GM19023 (cell line): ENCODE results near the gene MAPK10.

Experiments used
- ATAC-seq: cut with Tn5 transposase; IDR thresholded peaks from one replicate; pipeline ENCODE4 v1.9.1; 2021; ENCODE audit warnings: mild to moderate bottlenecking, moderate library complexity; ENCODE audit not compliant: unreplicated experiment

The MAPK10 gene

GRCh38 chr4:86359944-86360478, at the start of gene MAPK10:
Gene MAPK10, minus strand, starts transcription at chr4:86360053.
- ATAC-seq = peak; percentile 96

DNA sequence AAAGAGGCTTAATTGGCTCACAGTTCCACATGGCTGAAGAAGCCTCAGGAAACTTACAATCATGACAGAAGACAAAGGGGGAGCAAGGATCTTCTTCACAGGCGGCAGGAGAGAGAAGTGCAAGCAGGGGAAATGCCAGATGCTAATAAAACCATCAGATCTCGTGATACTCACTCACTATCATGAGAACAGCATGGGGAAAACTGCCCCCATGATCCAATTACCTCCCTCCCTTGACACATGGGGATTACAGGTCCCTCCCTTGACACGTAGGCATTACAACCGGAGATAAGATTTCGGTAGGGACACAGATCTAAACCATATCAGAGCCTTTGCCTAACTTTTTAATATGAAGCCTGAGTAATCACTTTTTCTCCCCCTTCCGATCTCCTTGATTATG, 43.7 kb upstream of the MAPK10 start:
- ATAC-seq = no peak

GRCh38 chr4:86401826-86402225, 42.0 kb upstream of the MAPK10 start:
- no peak for ATAC-seq

- ATAC-seq = no peak
Measured at GRCh38 chr4:86400216-86400615, 40.4 kb upstream of the MAPK10 start.

GRCh38 chr4:86398187-86398586, 38.3 kb upstream of the MAPK10 start:
- no peak for ATAC-seq

DNA sequence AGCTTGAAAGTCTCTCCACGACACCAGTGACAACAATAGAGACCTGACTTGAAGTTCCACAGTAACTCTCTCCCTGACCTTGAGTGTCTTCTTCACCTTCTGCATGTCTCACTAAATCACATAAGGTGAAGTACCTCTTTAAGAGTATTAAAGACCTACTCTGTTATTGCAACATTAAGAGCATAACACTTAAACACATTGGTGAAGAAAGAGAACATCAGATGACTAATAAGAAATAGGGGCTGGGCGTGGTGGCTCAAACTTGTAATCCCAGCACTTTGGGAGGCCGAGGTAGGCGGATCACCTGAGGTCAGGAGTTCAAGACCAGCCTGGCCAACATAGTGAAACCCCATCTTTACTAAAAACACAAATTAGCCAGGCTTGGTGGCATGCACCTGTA, 33.9 kb upstream of the MAPK10 start:
- ATAC-seq = no peak

DNA sequence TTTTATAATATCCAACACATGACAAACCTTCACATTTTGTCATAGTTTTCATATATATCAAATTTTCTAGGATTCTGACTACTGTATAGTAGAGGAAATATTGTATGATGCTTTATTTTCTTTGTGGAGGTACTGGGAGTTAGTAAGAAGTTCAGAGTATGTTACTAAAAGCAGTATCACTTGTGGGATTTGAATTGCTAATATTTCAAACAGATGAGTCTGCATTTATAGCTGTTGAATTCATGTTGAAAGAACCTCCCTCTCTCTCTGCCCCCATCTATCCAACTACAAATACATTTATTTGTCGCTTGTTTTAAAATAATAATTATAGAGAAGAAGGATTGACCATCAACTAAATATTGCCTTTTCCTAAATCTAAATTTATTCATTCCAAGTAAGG, 29.8 kb upstream of the MAPK10 start:
- ATAC-seq = no peak

GRCh38 chr4:86388252-86388651, 28.4 kb upstream of the MAPK10 start:
- ATAC-seq = no peak

DNA sequence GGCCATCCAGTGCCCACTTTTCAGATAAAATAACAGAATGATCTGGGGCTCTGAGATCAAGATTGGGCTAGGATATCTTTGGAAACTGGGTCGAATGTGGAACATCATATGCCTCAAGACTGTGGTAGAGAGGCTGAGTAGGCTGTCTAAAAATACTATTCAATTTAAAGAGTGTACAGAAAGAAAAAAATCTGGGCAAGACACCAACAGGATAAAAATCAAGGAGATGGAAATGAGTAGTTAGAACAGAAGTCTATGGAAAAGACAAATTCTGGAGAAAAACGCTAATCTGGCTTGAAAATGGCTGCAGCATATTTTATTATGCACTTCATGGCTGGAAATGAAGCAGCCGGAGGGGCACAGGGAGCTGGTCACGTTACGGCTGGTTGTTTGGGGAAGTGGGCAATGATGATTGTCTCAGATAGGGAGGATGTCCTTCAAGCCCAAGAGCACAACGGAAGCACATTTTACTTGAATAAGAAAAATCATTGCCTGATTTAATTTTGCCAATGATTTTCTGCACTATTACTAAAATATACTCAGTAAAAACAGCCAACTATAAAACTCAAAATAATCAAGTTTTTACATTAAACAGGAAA, 27.1 kb upstream of the MAPK10 start:
- ATAC-seq = no peak

DNA sequence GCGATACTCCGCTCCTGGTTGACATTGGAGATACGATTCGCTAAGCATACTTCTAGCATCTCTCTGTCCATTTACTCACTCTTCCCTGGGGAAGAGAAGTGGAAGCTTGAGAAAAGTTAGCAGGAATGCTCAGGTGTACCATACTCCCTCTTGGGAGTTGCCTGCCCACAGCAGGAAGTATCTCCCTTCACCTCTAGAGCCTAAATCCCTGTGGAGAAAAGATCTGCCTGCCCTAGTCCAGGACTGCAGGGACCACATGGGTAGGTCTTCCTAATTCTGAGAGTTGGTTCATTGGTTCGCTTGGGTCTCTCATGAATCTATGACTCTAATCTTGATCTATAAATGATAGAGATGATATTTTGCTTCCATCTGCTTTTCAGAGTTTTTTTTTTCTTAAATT, 26.3 kb upstream of the MAPK10 start:
- ATAC-seq = no peak

GRCh38 chr4:86381431-86381830, 21.6 kb upstream of the MAPK10 start:
- no peak for ATAC-seq

DNA sequence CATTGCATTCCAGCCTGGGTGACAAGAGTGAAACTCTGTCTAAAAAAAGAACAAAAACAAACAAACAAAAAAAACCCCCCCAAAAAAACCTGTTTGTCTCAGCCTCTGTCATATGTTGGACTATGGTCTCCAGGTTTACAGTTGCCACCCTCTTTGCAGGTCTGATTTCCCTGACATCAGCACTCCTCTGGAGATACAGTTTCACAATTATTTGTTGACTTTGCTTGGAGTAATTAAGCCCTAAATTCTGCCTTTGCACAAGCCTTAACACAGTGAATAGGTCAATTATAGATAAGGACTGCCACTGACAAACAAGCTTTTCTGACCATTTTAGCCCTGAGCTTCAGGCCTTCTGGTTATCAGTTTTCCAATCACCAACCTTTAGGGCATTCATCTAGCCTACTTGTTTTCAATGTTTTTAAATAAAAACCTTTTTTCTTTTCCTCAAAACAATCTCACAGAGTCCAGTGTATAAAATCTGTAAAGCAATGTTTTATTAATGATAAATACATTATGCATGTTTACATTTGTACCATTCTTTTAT, 20.4 kb upstream of the MAPK10 start:
- ATAC-seq = no peak

- no peak for ATAC-seq
Measured at GRCh38 chr4:86376850-86377249, 17.0 kb upstream of the MAPK10 start.

GRCh38 chr4:86368433-86368832, 8.6 kb upstream of the MAPK10 start:
- no peak for ATAC-seq

DNA sequence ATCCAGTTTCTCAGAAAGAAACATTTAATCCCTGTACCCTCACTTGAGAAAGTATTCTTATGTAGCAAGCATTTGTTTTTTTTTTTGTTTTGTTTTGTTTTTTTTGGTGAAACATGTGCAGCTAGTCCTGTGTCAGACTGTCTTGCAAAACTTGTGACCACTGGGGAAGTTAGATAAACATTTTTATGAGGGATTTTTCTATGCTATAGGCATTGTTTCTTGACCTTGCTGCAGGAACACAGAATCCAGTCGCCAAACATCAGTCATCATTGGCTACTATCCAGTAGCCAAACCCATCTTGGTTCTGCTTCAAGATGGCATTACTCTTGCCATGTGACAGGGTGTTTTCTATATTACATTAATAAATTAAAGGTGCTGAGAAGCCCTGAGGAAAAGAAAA, 7.7 kb upstream of the MAPK10 start:
- no peak for ATAC-seq

DNA sequence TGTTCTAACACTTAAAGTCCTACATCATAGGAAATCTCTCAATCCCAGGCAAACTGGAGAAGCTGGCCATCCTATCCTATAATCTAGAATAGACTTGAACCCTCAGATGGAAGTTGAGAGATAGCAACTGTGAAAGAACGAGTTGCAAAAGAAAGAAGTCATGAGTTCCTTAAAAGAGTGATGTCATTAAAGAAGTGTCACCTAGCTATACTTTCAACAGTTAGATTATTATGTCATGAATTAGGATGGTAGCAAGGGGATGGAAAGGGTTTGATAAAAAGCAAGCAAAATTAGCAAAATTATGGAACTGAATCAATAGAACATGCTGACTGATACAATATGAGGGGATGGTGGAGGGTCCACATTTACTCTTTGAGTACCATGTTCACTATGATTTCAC, 7.1 kb upstream of the MAPK10 start:
- ATAC-seq = no peak

GRCh38 chr4:86362510-86362909, 2.7 kb upstream of the MAPK10 start:
- ATAC-seq = no peak

DNA sequence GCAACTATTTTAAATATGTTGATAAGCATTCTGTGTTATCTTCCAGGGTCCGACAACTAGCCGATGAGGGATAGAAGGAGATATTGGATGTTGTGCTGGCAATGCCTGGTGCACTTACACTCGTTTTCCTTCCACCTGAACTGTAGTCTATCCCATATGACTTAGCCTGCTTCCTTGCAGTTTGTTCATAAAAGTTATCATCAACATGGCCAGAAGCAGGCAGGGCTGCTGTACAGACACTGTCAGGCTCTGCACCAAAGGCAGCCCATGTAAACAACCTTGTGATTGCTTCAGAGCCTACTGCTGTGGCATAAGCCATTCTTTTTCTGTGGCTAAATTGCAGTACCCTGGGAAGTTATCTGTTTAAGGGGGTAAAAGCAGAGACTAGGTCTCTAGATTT, 1.6 kb downstream of the MAPK10 start:
- ATAC-seq = no peak

DNA sequence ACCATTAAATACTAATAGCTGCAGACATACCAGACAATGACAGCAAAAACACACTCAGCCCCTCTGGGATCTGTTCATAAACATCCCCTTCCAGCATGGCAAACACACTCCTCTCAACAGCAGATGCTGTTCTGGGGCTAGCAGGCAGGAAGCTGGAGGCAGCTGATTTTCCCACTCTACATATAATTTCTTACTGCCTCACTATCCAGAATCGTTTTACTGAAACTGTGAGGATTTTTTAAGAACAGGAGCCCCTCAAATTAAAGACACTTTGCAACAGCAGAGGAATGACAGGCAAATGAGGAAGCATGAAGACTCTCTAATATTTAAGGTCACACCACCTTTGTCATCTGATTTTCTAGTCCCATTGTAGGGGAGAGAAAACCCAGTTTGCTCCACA, 2.2 kb downstream of the MAPK10 start:
- no peak for ATAC-seq

GRCh38 chr4:86356425-86357210, 3.2 kb downstream of the MAPK10 start:
- ATAC-seq = no peak

DNA sequence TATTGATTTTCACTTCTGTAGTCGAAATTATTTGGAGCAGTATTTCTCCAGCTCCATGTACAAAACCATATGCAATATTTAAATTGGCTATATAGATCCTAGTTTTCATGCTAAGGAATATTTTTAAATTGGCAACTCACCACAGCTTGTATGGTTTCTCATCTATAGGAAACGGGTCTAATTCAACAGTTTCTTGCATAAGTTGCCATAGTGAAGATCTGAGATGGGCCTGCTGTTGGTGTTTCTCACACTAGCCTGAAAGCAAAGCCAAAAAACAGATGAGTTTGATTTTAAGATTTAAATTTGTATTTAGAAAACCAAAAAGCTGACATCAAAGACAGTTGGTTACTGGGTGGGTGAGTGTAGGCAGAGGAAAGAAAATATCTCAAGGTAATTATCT, 5.5 kb downstream of the MAPK10 start:
- ATAC-seq = no peak

DNA sequence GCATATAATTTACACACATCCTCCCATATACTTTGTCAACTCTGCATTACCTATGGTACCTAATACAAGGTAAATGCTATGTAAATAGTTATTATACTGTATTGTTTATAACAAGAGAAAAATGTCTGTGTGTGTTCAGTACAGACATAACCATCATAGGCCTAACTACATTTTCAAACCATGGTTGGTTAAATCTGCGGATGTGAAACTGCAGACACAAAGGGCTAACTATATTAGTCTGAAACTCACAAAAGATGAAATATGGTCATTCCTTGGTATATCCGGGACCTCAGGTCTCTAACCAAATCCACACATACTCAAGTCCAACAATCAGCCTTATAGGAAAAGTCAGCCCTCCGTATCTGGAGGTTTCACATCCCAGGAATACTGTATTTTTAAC, 13.5 kb downstream of the MAPK10 start:
- no peak for ATAC-seq
